Astrocyte of the cerebellum (primary cell): Measurements from ENCODE around the gene SLC24A4.

Experiments used
- DNase-seq: peaks from one replicate; pipeline ENCODE4 v3.0.0-alpha.2; 2011; ENCODE audit warnings: low read depth
- H3K4me3 ChIP-seq: 2 replicates; pipeline ENCODE4 v1.5.1; 2011; ENCODE audit warnings: mild to moderate bottlenecking, low read depth, low read length, moderate library complexity
- CTCF ChIP-seq: IDR thresholded peaks from 2 replicates; pipeline ENCODE4 v1.5.1; 2012; ENCODE audit warnings: low read length, low read depth, moderate library complexity, mild to moderate bottlenecking; ENCODE audit errors: missing control alignments
- in situ Hi-C: cut with HindIII; loops from 2 replicates; pipeline ENCODE4 v1.10.0; 2017; ENCODE audit warnings: low sequenced_read_pairs

SLC24A4 gene

GRCh38 chr14:92502541-92503286 is 179.7 kb downstream of the SLC24A4 start:
- in situ Hi-C loops = no loop called here

GRCh38 chr14:92503756-92504491 is 181.0 kb downstream of the SLC24A4 start:
- in situ Hi-C loops = no loop called here
- TF ChIP-seq CTCF = no peak

More at GRCh38 chr14:92502541-92503286, 179.7 kb downstream of the SLC24A4 start:
- H3K4me3 ChIP-seq = no peak overlapping the region
- no peak for TF ChIP-seq CTCF
- DNase-seq = no peak

GRCh38 chr14:92505826-92506225 is 182.9 kb downstream of the SLC24A4 start:
- H3K4me3 ChIP-seq = no peak overlapping the region
- no peak for DNase-seq
- no peak for TF ChIP-seq CTCF
- in situ Hi-C loops = no loop called here

More at GRCh38 chr14:92503756-92504491, 181.0 kb downstream of the SLC24A4 start:
- no peak for DNase-seq
- H3K4me3 ChIP-seq = no peak overlapping the region

GRCh38 chr14:92506231-92506630 is 183.3 kb downstream of the SLC24A4 start:
- in situ Hi-C loops = no loop called here
- no peak for DNase-seq
- no peak for TF ChIP-seq CTCF
- no peak overlapping the region for H3K4me3 ChIP-seq

- TF ChIP-seq CTCF = no peak
- DNase-seq = no peak
- no peak overlapping the region for H3K4me3 ChIP-seq
- in situ Hi-C loops = no loop called here
These were observed 184.3 kb downstream of the SLC24A4 start for GRCh38 chr14:92507174-92507768.

- no peak for DNase-seq
- in situ Hi-C loops = no loop called here
- no peak for TF ChIP-seq CTCF
- H3K4me3 ChIP-seq = no peak overlapping the region
These were observed 188.0 kb downstream of the SLC24A4 start for GRCh38 chr14:92510972-92511371.
